ENCODE data around the gene IDH1.
A peak's percentile ranks its signal among the peaks of the same experiment; 100 is the strongest.
"Not testable (repeated sequence)": the region's sequence is repeated elsewhere in the genome, so short reads cannot be mapped to it uniquely, and the experiment has no call there.

Gene IDH1

DNA sequence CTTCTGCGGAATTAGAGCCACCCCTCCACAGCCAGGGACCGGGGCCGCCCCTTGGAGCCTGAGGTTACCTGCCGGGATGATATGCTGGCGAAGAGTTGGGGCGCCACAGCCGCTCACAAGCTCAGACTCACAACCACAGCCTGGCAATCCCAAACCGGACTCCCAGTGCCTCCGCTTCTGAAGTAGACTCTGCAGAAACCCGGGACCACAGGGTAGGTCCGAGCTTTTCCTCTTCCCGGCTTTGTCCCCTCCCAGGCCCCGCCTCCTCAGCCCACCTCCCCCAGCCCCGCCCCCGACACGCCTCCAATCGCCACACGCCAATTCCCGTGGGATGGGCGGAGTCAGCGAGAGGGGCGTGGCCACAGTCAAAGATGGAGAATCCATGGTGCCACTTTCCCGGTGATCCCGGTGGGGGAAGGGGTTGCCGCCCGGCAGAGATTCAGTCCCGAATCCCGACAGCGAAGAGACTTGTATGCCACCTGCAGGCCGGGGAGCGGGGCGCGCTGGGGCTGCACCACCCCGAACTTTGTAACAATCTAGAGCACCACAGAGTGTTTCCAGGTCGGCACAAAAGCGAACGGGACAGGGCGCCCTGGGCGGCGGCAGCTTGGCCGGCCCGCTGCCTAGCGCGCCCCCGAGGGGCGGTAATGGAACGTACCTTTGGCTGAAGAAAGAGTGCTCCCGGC, at the start of gene IDH1:
Gene IDH1 (minus strand): TSS at position 201 of the 686 bp plus-strand sequence. CDS start 3,520 bp downstream, outside the sequence.
- peak; percentile 90 for DNase-seq (ENCODE audit: low read depth, low spot score)

GRCh38 chr2:208304157-208304556, 49.3 kb upstream of the IDH1 start:
- DNase-seq (ENCODE audit: low read depth, low spot score) = no peak

- no peak for DNase-seq (ENCODE audit: low read depth, low spot score)
Measured at GRCh38 chr2:208300847-208301618, 46.2 kb upstream of the IDH1 start.

GRCh38 chr2:208297961-208298360, 43.1 kb upstream of the IDH1 start:
- DNase-seq (ENCODE audit: low read depth, low spot score) = no peak

- no peak for DNase-seq (ENCODE audit: low read depth, low spot score)
Measured at GRCh38 chr2:208296610-208297009, 41.7 kb upstream of the IDH1 start.

GRCh38 chr2:208295834-208296233, 41.0 kb upstream of the IDH1 start:
- no peak for DNase-seq (ENCODE audit: low read depth, low spot score)

DNA sequence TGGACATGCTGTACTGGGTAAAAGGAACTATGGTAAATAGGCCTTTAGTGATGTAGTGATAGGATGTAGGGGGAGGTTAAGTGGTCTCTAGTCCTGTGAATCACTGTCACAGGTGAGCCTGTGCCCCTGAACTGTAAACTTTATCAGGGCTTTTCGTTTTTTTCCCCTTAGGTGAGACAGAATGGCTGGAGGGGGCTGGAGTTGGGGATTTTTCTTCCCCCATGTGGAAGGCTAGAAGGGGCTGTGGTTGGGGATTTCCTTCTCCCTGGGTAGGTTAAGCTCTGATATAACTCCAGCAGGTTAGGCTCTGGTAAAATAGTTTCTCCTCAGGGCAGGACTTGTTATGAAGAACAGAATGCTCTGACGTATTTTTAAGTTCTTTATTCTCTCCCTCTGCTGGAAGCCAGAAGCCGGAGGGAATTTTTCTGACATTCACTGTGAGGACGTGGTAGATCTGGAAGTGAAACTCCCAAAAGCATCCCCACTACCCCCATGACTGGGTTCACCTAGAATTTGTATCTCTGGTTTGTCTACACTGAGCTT, 39.7 kb upstream of the IDH1 start:
- no peak for DNase-seq (ENCODE audit: low read depth, low spot score)

DNA sequence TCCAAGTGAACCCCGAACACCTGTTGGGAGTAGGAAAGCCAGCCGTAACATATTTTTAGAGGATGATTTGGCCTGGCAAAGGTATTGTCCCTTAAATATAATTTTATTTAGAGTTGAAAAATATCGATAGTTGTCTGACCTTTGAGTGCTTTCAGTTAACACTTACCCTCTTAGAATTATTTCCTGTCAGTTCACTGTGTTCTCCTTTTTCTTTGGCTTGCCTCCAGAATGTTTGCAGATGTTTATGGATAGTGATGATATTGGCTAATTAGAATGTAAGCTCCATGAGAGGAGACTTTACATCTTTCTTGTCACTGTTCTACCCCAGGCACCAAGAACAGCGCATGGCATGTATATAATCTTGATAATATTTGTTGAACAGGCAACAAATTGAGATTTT, 31.0 kb upstream of the IDH1 start:
- DNase-seq (ENCODE audit: low read depth, low spot score) = no peak

DNA sequence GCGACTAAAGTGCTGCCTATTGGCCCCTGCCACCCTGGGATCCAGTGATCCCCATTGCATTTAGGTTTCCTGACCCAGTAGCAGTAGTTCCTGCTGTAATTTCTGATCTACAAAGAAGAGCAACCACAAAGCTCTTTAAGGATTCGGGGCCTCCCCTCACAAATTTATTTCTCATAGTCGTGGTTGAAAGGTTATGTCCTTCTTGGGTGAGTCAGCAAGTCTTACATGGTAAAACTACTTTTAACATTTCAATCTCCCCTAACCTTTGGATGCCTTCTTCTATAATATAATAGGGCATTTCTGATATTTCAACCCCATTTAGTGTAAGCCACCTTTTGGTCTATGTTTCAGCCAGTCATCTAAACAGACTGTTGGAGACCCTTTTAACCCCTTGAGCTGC, 26.1 kb upstream of the IDH1 start:
- DNase-seq (ENCODE audit: low read depth, low spot score) = no peak

GRCh38 chr2:208280234-208280633, 25.4 kb upstream of the IDH1 start:
- no peak for DNase-seq (ENCODE audit: low read depth, low spot score)

DNA sequence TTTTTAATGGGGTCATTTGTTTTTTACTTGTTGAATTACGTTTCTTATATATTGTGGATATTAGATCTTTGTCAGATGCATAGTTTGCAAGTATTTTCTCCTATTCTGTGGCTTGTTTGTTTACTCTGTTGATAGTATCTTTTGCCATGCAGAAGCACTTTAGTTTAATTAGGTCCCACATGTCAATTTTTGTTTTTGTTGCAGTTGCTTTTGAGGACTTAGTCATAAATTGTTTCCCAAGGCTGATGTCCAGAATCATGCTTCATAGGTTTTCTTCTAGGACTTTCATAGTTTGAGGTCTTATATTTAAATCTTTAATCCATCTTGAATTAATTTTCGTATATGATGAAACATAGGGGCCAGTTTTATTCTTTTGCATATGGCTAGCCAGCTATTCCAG, 24.4 kb upstream of the IDH1 start:
- no peak for DNase-seq (ENCODE audit: low read depth, low spot score)

DNA sequence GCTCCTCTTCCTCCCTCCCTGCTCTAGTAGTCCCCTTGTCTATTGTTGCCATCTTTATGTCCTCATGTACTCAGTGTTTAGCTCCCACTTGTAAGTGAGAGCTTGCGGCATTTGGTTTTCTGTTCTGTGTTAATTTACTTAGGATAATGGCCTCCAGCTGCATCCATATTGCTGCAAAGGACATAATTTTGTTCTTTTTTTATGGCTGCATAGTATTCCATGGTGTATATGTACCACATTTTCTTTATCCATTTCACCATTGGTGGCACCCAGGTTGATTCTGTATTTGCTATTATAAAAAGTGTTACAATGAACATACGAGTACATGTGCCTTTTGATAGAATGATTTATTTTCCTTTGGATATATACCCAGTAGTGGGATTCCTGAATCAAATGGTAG, 23.7 kb upstream of the IDH1 start:
- no peak for DNase-seq (ENCODE audit: low read depth, low spot score)

- no peak for DNase-seq (ENCODE audit: low read depth, low spot score)
Measured at GRCh38 chr2:208274748-208275147, 19.9 kb upstream of the IDH1 start.

DNA sequence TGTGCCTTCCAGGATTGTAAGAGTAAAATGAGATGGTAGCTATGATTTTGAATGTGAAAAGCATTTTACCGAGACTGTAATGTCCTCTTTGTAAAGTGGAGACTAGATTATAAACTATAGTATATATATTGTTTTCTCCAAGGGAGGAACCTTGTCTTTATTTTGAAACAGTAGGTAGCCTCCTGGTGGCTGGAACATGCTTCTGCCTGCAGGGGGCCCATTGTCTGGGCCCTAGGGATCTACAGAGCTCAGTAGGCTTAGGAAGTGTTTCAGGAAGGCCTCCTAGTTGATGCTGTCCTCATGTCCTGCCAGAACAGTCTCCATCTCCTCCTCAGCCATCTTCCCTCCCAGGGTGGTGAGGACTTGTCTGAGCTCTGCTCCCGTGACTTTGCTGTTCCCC, 14.2 kb upstream of the IDH1 start:
- no peak for DNase-seq (ENCODE audit: low read depth, low spot score)

- DNase-seq (ENCODE audit: low read depth, low spot score) = no peak
Measured at GRCh38 chr2:208268156-208268952, 13.5 kb upstream of the IDH1 start.

- not testable (repeated sequence) for DNase-seq (ENCODE audit: low read depth, low spot score)
Measured at GRCh38 chr2:208267526-208267925, 12.7 kb upstream of the IDH1 start.

GRCh38 chr2:208266936-208267335, 12.1 kb upstream of the IDH1 start:
- DNase-seq (ENCODE audit: low read depth, low spot score) = no peak

- DNase-seq (ENCODE audit: low read depth, low spot score) = no peak
Measured at GRCh38 chr2:208266553-208266893, 11.7 kb upstream of the IDH1 start.

GRCh38 chr2:208265801-208266552, 11.1 kb upstream of the IDH1 start, which contains the start of gene PIKFYVE:
PIKFYVE (plus strand) TSS chr2:208266255; CDS start chr2:208271520, 5,265 bp downstream.
- DNase-seq (ENCODE audit: low read depth, low spot score) = peak; percentile 69

DNA sequence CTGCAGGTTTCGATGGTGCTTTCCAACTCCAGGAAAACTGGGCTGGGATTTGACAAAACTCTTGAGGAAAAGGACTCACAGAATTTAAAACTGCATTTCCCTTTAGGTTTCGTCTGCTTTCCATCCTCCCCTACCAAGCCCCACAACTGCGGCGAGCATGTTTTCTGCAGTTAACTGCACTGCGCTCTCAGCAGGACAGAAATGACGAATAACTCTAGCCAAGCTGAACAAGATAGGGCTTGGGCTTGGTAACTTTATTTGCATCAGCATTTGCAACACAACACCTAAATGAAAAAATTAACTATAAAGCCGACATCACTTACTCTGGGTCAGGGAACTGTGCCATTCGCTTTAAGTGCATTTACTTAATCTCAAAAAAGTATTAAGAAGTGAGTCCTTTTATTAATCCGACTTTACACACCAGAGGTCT, 10.5 kb upstream of the IDH1 start:
- DNase-seq (ENCODE audit: low read depth, low spot score) = peak; percentile 15
